Heart left ventricle (tissue), 13 donors: ENCODE measurements around the gene USO1.

Source experiments
- POLR2A ChIP-seq, 2 donors: fragments of 450-650 bp; IDR thresholded peaks; one replicate each; pipeline ENCODE4 v1.6.1; 2017; ENCODE audit warnings: antibody characterized with exemption in 2 of 2, mild to moderate bottlenecking in 2 of 2, moderate library complexity in 2 of 2
- TF ChIP-seq, protein P1 (sequence below), 12 donors: fragments of 200-600 bp; sonication (generic) in 4 of 12; IDR thresholded peaks; one replicate each; pipeline versions ENCODE4 v1.5.0 to v1.8.0; 2018 to 2022; ENCODE audit warnings: antibody characterized with exemption in 12 of 12, mild to moderate bottlenecking in 5 of 12
- donor health status: ischemic (EF 13 %, LVEDD 7.1; RV severe dilation, severe dysfunction).
- donor health status: DM: no; HTN: yes; CAD: no.
- donor health status: DM: no; HTN: no; CAD: no.
- donor health status: ischemic (EF 25% LVEDD 6.9; RV normal size, moderate dysfunction).
- donor health status: ischemic (EF 25% LVEDD 5.7; RV mildly dilated, moderate dysfunction).
- donor health status: ischemic (EF 35%, LVEDD 5.7; RV mildly dilated, moderate dysfunction).
- donor health status: nonischemic (EF 11% LVEDD 7.7; RV severe dilation, severe dysfunction).
- donor health status: DM: yes; HTN: yes; CAD: no.
- donor health status: PGD.
- donor health status: ischemic (EF 29% LVEDD 5.4; RV normal size, mild dysfunction).
- donor health status: nonischemic (EF 23%, LVEDD 6.1; RV moderate dilation, normal function).

DNA sequence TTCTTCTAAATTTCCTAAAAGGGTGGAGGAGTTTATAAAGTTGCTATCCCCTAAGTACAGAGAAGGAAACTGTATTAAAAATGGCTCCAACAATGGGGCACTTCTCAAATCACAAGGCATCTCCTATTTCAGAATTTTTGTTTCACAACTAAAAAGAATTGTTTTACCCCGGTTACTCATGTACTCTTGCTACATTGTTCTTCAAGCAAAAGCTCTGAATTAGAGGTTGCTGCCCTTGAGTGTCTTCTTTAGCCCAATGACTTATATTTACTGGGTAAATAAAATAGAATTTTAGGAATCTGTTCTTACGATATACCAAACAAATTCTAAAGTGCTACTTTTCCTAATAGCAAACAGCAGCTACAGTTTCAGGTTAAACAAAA lies 110.4 kb downstream of the USO1 start:
- TF ChIP-seq, protein P1, sequence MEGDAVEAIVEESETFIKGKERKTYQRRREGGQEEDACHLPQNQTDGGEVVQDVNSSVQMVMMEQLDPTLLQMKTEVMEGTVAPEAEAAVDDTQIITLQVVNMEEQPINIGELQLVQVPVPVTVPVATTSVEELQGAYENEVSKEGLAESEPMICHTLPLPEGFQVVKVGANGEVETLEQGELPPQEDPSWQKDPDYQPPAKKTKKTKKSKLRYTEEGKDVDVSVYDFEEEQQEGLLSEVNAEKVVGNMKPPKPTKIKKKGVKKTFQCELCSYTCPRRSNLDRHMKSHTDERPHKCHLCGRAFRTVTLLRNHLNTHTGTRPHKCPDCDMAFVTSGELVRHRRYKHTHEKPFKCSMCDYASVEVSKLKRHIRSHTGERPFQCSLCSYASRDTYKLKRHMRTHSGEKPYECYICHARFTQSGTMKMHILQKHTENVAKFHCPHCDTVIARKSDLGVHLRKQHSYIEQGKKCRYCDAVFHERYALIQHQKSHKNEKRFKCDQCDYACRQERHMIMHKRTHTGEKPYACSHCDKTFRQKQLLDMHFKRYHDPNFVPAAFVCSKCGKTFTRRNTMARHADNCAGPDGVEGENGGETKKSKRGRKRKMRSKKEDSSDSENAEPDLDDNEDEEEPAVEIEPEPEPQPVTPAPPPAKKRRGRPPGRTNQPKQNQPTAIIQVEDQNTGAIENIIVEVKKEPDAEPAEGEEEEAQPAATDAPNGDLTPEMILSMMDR (IDR thresholded peaks at IDR 0.05) = no peak
- TF ChIP-seq POLR2A (IDR thresholded peaks at IDR 0.05) = no peak
